Measurements from ENCODE around the gene BOD1. TPM values are rescaled to one million over a fixed set of nuclear protein-coding genes. Genes with fewer than 3 reads are reported as not detected.

Gene BOD1
- total RNA-seq, 2 donors from 2014 or later: 79.3 to 92.9 TPM

- no peak for DNase-seq
- no peaks in the 10 kb centered on the region for H3K27me3 ChIP-seq (ENCODE audit: control insufficient read depth, insufficient read depth, low read length, poor library complexity, severe bottlenecking)
- Mint-ChIP-seq H3K9me3 (no peaks in the 10 kb centered on the region), H3K36me3 (ENCODE audit: low read depth) (peaks cover 59% of the 10 kb centered on the region), H3K4me1 (peaks cover 24% of the 10 kb centered on the region), H3K27ac (no peak overlapping the region), H3K4me3 (no peak overlapping the region), H3K27me3 (ENCODE audit: insufficient read depth) (no peaks in the 10 kb centered on the region)
- H3K9ac ChIP-seq (ENCODE audit: extremely low read depth, low read length, poor library complexity, severe bottlenecking): no peak overlapping the region
- no peak overlapping the region for H3K4me3 ChIP-seq (ENCODE audit: low read length)
- no peak overlapping the region for H3K27ac ChIP-seq (ENCODE audit: low read depth, low read length)
- TF ChIP-seq CTCF (conservative IDR thresholded peaks at IDR 0.05): no peak
- no peaks in the 10 kb centered on the region for H3K9me3 ChIP-seq (ENCODE audit: control insufficient read depth, low read length)
- 96 to 100% methylated on average over 2 to 4 of the region's 4 CpGs for WGBS, 2 experiments (ENCODE audit: insufficient coverage in 1 of 2, insufficient read length in 1 of 2)
- H3K4me1 ChIP-seq (ENCODE audit: control insufficient read depth, insufficient read depth, low read length): peaks cover 5% of the 10 kb centered on the region
- peaks cover 70% of the 10 kb centered on the region for H3K36me3 ChIP-seq (ENCODE audit: control insufficient read depth, insufficient read depth, low read length)
Measured at GRCh38 chr5:173611706-173612105, 4.7 kb downstream of the BOD1 start.

- Histone ChIP-seq H3K4me3 (ENCODE audit: low read length) (no peak overlapping the region), H3K9me3 (ENCODE audit: control insufficient read depth, low read length) (no peaks in the 10 kb centered on the region), H3K36me3 (ENCODE audit: control insufficient read depth, insufficient read depth, low read length) (peaks cover 50% of the 10 kb centered on the region), H3K4me1 (ENCODE audit: control insufficient read depth, insufficient read depth, low read length) (no peaks in the 10 kb centered on the region), H3K27ac (ENCODE audit: low read depth, low read length) (no peak overlapping the region), H3K27me3 (ENCODE audit: control insufficient read depth, insufficient read depth, low read length, poor library complexity, severe bottlenecking) (no peaks in the 10 kb centered on the region), H3K9ac (ENCODE audit: extremely low read depth, low read length, poor library complexity, severe bottlenecking) (no peak overlapping the region)
- no peak for TF ChIP-seq CTCF (conservative IDR thresholded peaks at IDR 0.05)
- Mint-ChIP-seq H3K36me3 (ENCODE audit: low read depth) (peaks cover 45% of the 10 kb centered on the region), H3K4me1 (no peaks in the 10 kb centered on the region), H3K27ac (no peak overlapping the region), H3K27me3 (ENCODE audit: insufficient read depth) (no peaks in the 10 kb centered on the region), H3K9me3 (no peaks in the 10 kb centered on the region), H3K4me3 (no peak overlapping the region)
- DNase-seq: no peak
- 96% methylated on average over 1 of the region's 1 CpG; no CpG with 5 or more reads in 1 of the 2 experiments for WGBS, 2 experiments (ENCODE audit: insufficient coverage in 1 of 2, insufficient read length in 1 of 2)
Measured at GRCh38 chr5:173604141-173604540, 12.3 kb downstream of the BOD1 start.

- H3K9me3 ChIP-seq (ENCODE audit: control insufficient read depth, low read length): no peaks in the 10 kb centered on the region
- H3K4me3 ChIP-seq (ENCODE audit: low read length): no peak overlapping the region
- Mint-ChIP-seq H3K4me3 (no peak overlapping the region), H3K27ac (no peak overlapping the region), H3K4me1 (no peaks in the 10 kb centered on the region), H3K36me3 (ENCODE audit: low read depth) (peaks cover 29% of the 10 kb centered on the region), H3K27me3 (ENCODE audit: insufficient read depth) (no peaks in the 10 kb centered on the region), H3K9me3 (no peaks in the 10 kb centered on the region)
- no peak overlapping the region for H3K27ac ChIP-seq (ENCODE audit: low read depth, low read length)
- no peak for DNase-seq
- no peaks in the 10 kb centered on the region for H3K4me1 ChIP-seq (ENCODE audit: control insufficient read depth, insufficient read depth, low read length)
- peak; percentile 29 for TF ChIP-seq CTCF (conservative IDR thresholded peaks at IDR 0.05)
- WGBS, 2 experiments (ENCODE audit: insufficient coverage in 1 of 2, insufficient read length in 1 of 2): 83 to 89% methylated on average over 2 to 5 of the region's 6 CpGs
- no peak overlapping the region for H3K9ac ChIP-seq (ENCODE audit: extremely low read depth, low read length, poor library complexity, severe bottlenecking)
- H3K36me3 ChIP-seq (ENCODE audit: control insufficient read depth, insufficient read depth, low read length): peaks cover 33% of the 10 kb centered on the region
- no peaks in the 10 kb centered on the region for H3K27me3 ChIP-seq (ENCODE audit: control insufficient read depth, insufficient read depth, low read length, poor library complexity, severe bottlenecking)
Measured at GRCh38 chr5:173602423-173602822, 14.0 kb downstream of the BOD1 start.

All from endodermal cell (in vitro differentiated cells).